Measurements from ENCODE around the gene ARID1B.

DNA sequence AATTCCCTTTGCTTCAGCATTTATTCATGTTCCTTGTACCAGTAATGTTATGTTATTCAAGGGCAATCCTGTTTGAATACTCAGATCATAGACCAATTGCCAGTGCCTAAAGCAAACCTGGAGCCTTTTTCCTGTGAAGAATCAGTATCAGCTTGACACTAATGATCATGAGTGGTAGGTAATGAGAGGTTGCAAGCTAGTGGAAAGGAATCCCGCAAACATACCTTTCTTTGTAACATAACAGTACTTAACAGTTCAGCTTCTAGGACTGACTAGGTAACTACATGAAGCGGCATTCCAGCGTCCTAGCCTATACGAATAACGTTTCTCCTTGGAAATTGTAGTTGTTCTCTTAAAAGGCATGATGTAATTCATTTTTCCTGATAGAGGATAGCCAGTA lies 292.4 kb downstream of the ARID1B start:
- TF ChIP-seq, protein P1, sequence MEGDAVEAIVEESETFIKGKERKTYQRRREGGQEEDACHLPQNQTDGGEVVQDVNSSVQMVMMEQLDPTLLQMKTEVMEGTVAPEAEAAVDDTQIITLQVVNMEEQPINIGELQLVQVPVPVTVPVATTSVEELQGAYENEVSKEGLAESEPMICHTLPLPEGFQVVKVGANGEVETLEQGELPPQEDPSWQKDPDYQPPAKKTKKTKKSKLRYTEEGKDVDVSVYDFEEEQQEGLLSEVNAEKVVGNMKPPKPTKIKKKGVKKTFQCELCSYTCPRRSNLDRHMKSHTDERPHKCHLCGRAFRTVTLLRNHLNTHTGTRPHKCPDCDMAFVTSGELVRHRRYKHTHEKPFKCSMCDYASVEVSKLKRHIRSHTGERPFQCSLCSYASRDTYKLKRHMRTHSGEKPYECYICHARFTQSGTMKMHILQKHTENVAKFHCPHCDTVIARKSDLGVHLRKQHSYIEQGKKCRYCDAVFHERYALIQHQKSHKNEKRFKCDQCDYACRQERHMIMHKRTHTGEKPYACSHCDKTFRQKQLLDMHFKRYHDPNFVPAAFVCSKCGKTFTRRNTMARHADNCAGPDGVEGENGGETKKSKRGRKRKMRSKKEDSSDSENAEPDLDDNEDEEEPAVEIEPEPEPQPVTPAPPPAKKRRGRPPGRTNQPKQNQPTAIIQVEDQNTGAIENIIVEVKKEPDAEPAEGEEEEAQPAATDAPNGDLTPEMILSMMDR (IDR thresholded peaks at IDR 0.05; ENCODE audit: low read depth, low read length, missing input control), result no peak
- TF ChIP-seq YY1 (IDR thresholded peaks at IDR 0.05) (no peak), GABPA (IDR thresholded peaks at IDR 0.05 in 1 of 2, conservative IDR thresholded peaks at IDR 0.05 in 1 of 2) (no peak), TAF1 (conservative IDR thresholded peaks at IDR 0.05) (no peak), FOXA1 (IDR thresholded peaks at IDR 0.05) (no peak), HNF4G (IDR thresholded peaks at IDR 0.05) (no peak)
- TF ChIP-seq, protein P2, sequence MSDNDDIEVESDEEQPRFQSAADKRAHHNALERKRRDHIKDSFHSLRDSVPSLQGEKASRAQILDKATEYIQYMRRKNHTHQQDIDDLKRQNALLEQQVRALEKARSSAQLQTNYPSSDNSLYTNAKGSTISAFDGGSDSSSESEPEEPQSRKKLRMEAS (IDR thresholded peaks at IDR 0.05), result no peak
- TF ChIP-seq, protein P3, sequence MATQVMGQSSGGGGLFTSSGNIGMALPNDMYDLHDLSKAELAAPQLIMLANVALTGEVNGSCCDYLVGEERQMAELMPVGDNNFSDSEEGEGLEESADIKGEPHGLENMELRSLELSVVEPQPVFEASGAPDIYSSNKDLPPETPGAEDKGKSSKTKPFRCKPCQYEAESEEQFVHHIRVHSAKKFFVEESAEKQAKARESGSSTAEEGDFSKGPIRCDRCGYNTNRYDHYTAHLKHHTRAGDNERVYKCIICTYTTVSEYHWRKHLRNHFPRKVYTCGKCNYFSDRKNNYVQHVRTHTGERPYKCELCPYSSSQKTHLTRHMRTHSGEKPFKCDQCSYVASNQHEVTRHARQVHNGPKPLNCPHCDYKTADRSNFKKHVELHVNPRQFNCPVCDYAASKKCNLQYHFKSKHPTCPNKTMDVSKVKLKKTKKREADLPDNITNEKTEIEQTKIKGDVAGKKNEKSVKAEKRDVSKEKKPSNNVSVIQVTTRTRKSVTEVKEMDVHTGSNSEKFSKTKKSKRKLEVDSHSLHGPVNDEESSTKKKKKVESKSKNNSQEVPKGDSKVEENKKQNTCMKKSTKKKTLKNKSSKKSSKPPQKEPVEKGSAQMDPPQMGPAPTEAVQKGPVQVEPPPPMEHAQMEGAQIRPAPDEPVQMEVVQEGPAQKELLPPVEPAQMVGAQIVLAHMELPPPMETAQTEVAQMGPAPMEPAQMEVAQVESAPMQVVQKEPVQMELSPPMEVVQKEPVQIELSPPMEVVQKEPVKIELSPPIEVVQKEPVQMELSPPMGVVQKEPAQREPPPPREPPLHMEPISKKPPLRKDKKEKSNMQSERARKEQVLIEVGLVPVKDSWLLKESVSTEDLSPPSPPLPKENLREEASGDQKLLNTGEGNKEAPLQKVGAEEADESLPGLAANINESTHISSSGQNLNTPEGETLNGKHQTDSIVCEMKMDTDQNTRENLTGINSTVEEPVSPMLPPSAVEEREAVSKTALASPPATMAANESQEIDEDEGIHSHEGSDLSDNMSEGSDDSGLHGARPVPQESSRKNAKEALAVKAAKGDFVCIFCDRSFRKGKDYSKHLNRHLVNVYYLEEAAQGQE (IDR thresholded peaks at IDR 0.05), result no peak

Measured in liver (tissue), 3 donors.